IPS DF 19.7 (cell line): ENCODE data around the gene FGF16.
"Not testable (repeated sequence)": the region's sequence is repeated elsewhere in the genome, so short reads cannot be mapped to it uniquely, and the experiment has no call there.

ENCODE experiments used
- DNase-seq: peaks from one replicate; pipeline ENCODE4 v3.0.0-alpha.2; 2013; ENCODE audit warnings: low read depth, low spot score

The FGF16 gene

DNA sequence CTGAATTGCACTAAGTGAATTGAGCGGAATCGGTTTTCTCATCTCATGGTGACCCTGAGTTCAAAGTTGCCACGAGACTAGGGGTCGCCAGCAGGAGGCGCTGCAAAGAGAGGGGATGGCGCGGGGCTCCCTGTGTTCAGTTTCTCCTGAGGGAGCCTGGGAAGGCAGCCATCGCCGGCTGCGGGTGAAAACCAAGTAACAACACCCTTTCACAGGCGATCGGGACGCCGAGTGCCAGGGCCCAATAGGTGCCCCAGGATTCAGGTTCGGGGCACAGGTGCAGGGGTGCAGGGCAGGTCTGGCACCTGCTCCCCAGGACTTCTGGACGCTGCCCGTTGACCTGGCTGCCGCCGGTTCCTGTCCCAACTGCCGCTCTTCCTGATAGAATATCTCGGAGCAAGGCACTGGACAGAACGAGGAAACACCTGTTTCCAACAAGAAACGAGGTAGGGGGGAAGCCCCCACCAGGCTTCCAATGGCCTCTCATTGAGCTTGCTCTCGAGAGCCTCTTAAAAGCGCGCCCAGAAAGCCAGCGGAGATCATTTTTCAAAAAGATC is 1.1 kb upstream of the FGF16 start:
- no peak for DNase-seq

- DNase-seq: no peak
Measured at GRCh38 chrX:77447653-77448569, 722 bp downstream of the FGF16 start.

DNA sequence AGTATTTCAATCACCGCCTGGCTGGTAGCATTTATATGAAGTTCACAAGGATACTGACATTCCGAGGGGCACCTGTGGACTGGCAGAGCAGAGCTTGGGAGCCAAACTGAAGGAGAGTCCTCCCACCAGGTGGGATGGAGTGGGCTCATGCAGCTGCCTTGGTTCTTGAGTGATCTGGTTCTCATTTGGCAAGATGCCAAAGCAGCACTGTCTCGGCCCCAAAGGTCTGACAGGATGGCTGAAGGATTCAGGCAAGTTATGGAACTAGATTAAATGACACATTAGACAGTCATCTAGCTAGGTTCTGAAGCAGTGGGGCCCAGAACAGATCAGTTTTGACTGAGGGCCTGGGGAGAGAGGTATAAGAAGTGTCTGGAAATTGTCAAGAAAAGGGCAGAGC is 3.2 kb downstream of the FGF16 start:
- no peak for DNase-seq

GRCh38 chrX:77450996-77451395 is 3.8 kb downstream of the FGF16 start:
- DNase-seq: no peak

DNA sequence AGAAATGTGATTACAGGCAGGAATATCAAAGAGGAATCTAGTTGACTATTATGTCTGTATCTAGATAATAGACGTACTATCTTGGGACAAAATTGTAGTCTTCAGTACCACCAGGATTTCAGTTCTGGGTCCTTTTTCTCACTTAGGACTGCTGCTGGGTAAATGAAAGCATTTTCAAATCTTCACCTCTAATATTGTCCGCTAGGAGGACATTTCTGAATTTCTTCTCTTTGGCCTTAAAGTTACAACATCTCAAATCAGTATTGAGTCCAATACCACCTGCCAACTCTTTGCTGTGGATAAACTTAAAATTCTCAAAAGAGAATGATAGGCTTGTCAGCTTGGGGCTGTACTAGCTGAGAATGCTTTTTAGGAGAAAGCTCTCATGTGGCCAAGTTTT is 6.0 kb downstream of the FGF16 start:
- no peak for DNase-seq

DNA sequence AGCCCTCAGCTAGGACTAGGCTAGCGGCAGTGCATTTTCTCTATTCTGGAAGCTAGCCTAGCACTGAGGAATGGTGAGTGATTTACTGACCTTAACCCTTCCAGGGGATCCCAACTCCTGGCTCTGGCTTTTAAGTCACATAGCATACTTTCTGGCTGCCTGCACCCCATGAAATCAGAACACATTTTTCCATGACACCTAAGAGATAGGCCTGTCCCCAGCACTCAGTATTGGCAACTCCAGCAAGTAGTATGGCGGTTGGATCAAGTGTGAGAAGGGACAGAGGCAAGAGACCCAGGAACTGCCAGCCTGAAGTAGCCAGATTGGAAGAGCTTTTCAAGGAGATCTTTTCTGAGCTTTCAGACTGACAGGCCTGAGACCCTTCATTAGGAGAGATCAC is 8.2 kb downstream of the FGF16 start:
- DNase-seq: no peak

- DNase-seq: no peak
Measured at GRCh38 chrX:77484045-77484444, 36.9 kb downstream of the FGF16 start.

GRCh38 chrX:77493677-77494553 is 46.7 kb downstream of the FGF16 start:
- DNase-seq: peak; percentile 57

DNA sequence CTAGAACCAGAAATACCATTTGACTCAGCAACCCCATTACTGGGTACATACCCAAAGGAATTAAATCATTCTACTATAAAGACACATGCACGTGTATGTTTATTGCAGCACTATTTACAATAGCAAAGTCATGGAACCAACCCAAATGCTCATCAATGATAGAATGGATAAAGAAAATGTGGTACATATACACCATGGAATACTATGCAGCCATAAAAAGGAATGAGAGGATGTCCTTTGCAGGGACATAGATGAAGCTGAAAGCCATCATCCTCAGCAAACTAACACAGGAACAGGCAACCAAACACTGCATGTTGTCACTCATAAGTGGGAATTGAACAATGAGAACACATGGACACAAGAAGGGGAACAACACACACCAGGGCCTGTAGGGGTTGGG is 53.0 kb downstream of the FGF16 start:
- DNase-seq: not testable (repeated sequence)

DNA sequence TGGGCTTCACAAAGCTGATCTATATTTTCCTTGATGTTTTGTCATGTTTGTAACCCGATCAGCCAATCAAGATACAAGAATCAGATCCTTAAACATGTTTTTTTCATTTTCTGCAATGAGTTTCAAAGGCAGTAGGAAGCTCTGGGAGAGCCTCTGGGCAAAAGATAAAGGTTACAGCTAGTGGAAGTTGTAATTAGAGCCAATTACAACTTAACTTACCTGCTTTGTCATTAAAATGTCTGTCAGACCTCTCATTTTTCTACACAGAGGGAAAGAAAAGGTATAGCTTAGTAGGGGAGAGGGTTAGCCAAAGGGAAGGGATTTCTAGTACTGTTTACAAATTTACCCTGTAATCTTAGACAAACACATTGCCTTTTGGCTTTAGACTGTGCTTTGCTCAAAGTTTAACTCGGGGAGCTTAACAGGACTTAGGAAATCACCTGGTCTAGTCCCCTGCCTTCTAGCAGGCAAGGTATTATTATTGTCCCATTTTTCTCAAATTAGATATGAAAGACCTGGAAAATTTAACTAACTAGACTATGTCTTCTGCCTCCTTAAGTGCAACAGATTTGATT is 55.8 kb downstream of the FGF16 start:
- no peak for DNase-seq

DNA sequence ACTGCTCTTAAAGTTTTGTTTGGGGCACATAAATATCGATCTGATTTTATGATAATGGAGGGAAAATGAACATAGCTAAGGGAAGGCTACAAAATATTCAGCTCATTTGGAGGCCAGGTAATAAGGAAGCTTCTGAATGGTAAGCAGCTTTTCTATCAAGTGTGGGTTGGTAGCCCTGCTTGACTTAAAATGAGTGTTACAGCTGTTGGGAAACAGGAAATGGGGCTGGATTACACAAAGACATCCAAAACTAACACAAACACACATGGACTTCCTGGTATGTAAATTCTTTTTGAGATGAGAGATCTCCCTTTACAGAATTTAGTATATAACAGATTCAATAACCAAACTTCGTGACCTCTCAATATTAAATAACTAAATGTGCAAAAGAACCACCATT is 58.0 kb downstream of the FGF16 start:
- no peak for DNase-seq
